Measurements from ENCODE around the gene KIAA0586.
"Not testable (repeated sequence)": the region's sequence is repeated elsewhere in the genome, so short reads cannot be mapped to it uniquely, and the experiment has no call there.

Gene KIAA0586

GRCh38 chr14:58566979-58567378 lies 139.5 kb downstream of the KIAA0586 start:
- no peak overlapping the region for H3K27ac ChIP-seq (ENCODE audit: low read length)
- H3K27me3 ChIP-seq (ENCODE audit: control insufficient read depth, insufficient read depth, low read length), result no peaks in the 10 kb centered on the region
- H3K4me1 ChIP-seq (ENCODE audit: control insufficient read depth, insufficient read depth, low read length), result no peaks in the 10 kb centered on the region
- no peak overlapping the region for H3K4me3 ChIP-seq (ENCODE audit: low read length)
- no peak for DNase-seq (ENCODE audit: low read depth, low spot score)
- H3K9me3 ChIP-seq (ENCODE audit: control insufficient read depth, insufficient read depth, low read length), result no peaks in the 10 kb centered on the region
- H3K36me3 ChIP-seq (ENCODE audit: control insufficient read depth, insufficient read depth, low read length), result no peaks in the 10 kb centered on the region
- no CpG with 5 or more reads among the region's 3 CpGs for WGBS (ENCODE audit: insufficient coverage, insufficient read length)

- Histone ChIP-seq H3K27ac (ENCODE audit: low read length) (no peak overlapping the region), H3K27me3 (ENCODE audit: control insufficient read depth, insufficient read depth, low read length) (no peaks in the 10 kb centered on the region), H3K4me1 (ENCODE audit: control insufficient read depth, insufficient read depth, low read length) (no peaks in the 10 kb centered on the region), H3K9me3 (ENCODE audit: control insufficient read depth, insufficient read depth, low read length) (no peaks in the 10 kb centered on the region), H3K4me3 (ENCODE audit: low read length) (no peak overlapping the region), H3K36me3 (ENCODE audit: control insufficient read depth, insufficient read depth, low read length) (no peaks in the 10 kb centered on the region)
- WGBS (ENCODE audit: insufficient coverage, insufficient read length), result no CpG with 5 or more reads among the region's 3 CpGs
- DNase-seq (ENCODE audit: low read depth, low spot score), result no peak
These were observed 140.8 kb downstream of the KIAA0586 start for GRCh38 chr14:58568322-58568721.

- H3K4me1 ChIP-seq (ENCODE audit: control insufficient read depth, insufficient read depth, low read length), result no peaks in the 10 kb centered on the region
- H3K27me3 ChIP-seq (ENCODE audit: control insufficient read depth, insufficient read depth, low read length), result no peaks in the 10 kb centered on the region
- H3K9me3 ChIP-seq (ENCODE audit: control insufficient read depth, insufficient read depth, low read length), result no peaks in the 10 kb centered on the region
- no peak overlapping the region for H3K27ac ChIP-seq (ENCODE audit: low read length)
- no peak overlapping the region for H3K4me3 ChIP-seq (ENCODE audit: low read length)
- DNase-seq (ENCODE audit: low read depth, low spot score), result no peak
- WGBS (ENCODE audit: insufficient coverage, insufficient read length), result no CpG with 5 or more reads among the region's 7 CpGs
- no peaks in the 10 kb centered on the region for H3K36me3 ChIP-seq (ENCODE audit: control insufficient read depth, insufficient read depth, low read length)
These were observed 143.7 kb downstream of the KIAA0586 start for GRCh38 chr14:58571256-58571655.

GRCh38 chr14:58571769-58572472 lies 144.4 kb downstream of the KIAA0586 start:
- H3K9me3 ChIP-seq (ENCODE audit: control insufficient read depth, insufficient read depth, low read length), result no peaks in the 10 kb centered on the region
- no peak overlapping the region for H3K4me3 ChIP-seq (ENCODE audit: low read length)
- no peaks in the 10 kb centered on the region for H3K27me3 ChIP-seq (ENCODE audit: control insufficient read depth, insufficient read depth, low read length)
- H3K27ac ChIP-seq (ENCODE audit: low read length), result no peak overlapping the region
- DNase-seq (ENCODE audit: low read depth, low spot score), result no peak
- no peaks in the 10 kb centered on the region for H3K4me1 ChIP-seq (ENCODE audit: control insufficient read depth, insufficient read depth, low read length)
- no peaks in the 10 kb centered on the region for H3K36me3 ChIP-seq (ENCODE audit: control insufficient read depth, insufficient read depth, low read length)
- no CpG with 5 or more reads among the region's 9 CpGs for WGBS (ENCODE audit: insufficient coverage, insufficient read length)

- Histone ChIP-seq H3K4me3 (ENCODE audit: low read length) (no peak overlapping the region), H3K27me3 (ENCODE audit: control insufficient read depth, insufficient read depth, low read length) (no peaks in the 10 kb centered on the region), H3K4me1 (ENCODE audit: control insufficient read depth, insufficient read depth, low read length) (no peaks in the 10 kb centered on the region), H3K27ac (ENCODE audit: low read length) (no peak overlapping the region), H3K36me3 (ENCODE audit: control insufficient read depth, insufficient read depth, low read length) (no peaks in the 10 kb centered on the region), H3K9me3 (ENCODE audit: control insufficient read depth, insufficient read depth, low read length) (no peaks in the 10 kb centered on the region)
- no peak for DNase-seq (ENCODE audit: low read depth, low spot score)
- WGBS (ENCODE audit: insufficient coverage, insufficient read length), result no CpG with 5 or more reads among the region's 1 CpG
These were observed 144.9 kb downstream of the KIAA0586 start for GRCh38 chr14:58572473-58572853.

- H3K4me3 ChIP-seq (ENCODE audit: low read length), result no peak overlapping the region
- no peak overlapping the region for H3K27ac ChIP-seq (ENCODE audit: low read length)
- no CpG with 5 or more reads among the region's 2 CpGs for WGBS (ENCODE audit: insufficient coverage, insufficient read length)
- no peaks in the 10 kb centered on the region for H3K9me3 ChIP-seq (ENCODE audit: control insufficient read depth, insufficient read depth, low read length)
- DNase-seq (ENCODE audit: low read depth, low spot score), result no peak
- H3K36me3 ChIP-seq (ENCODE audit: control insufficient read depth, insufficient read depth, low read length), result no peaks in the 10 kb centered on the region
- H3K27me3 ChIP-seq (ENCODE audit: control insufficient read depth, insufficient read depth, low read length), result no peaks in the 10 kb centered on the region
- no peaks in the 10 kb centered on the region for H3K4me1 ChIP-seq (ENCODE audit: control insufficient read depth, insufficient read depth, low read length)
These were observed 145.3 kb downstream of the KIAA0586 start for GRCh38 chr14:58572863-58573262.

- DNase-seq (ENCODE audit: low read depth, low spot score), result no peak
- no CpG with 5 or more reads among the region's 2 CpGs for WGBS (ENCODE audit: insufficient coverage, insufficient read length)
- no peaks in the 10 kb centered on the region for H3K36me3 ChIP-seq (ENCODE audit: control insufficient read depth, insufficient read depth, low read length)
- H3K9me3 ChIP-seq (ENCODE audit: control insufficient read depth, insufficient read depth, low read length), result no peaks in the 10 kb centered on the region
- H3K4me1 ChIP-seq (ENCODE audit: control insufficient read depth, insufficient read depth, low read length), result no peaks in the 10 kb centered on the region
- no peaks in the 10 kb centered on the region for H3K27me3 ChIP-seq (ENCODE audit: control insufficient read depth, insufficient read depth, low read length)
- no peak overlapping the region for H3K4me3 ChIP-seq (ENCODE audit: low read length)
- no peak overlapping the region for H3K27ac ChIP-seq (ENCODE audit: low read length)
These were observed 147.1 kb downstream of the KIAA0586 start for GRCh38 chr14:58574623-58575022.

- Histone ChIP-seq H3K27ac (ENCODE audit: low read length) (no peak overlapping the region), H3K36me3 (ENCODE audit: control insufficient read depth, insufficient read depth, low read length) (no peaks in the 10 kb centered on the region), H3K4me3 (ENCODE audit: low read length) (no peak overlapping the region), H3K27me3 (ENCODE audit: control insufficient read depth, insufficient read depth, low read length) (no peaks in the 10 kb centered on the region), H3K9me3 (ENCODE audit: control insufficient read depth, insufficient read depth, low read length) (no peaks in the 10 kb centered on the region), H3K4me1 (ENCODE audit: control insufficient read depth, insufficient read depth, low read length) (no peaks in the 10 kb centered on the region)
- no peak for DNase-seq (ENCODE audit: low read depth, low spot score)
- WGBS (ENCODE audit: insufficient coverage, insufficient read length), result no CpG with 5 or more reads among the region's 1 CpG
These were observed 148.4 kb downstream of the KIAA0586 start for GRCh38 chr14:58575956-58576355.

GRCh38 chr14:58580035-58580434 lies 152.5 kb downstream of the KIAA0586 start:
- H3K27ac ChIP-seq (ENCODE audit: low read length); H3K27me3 ChIP-seq (ENCODE audit: control insufficient read depth, insufficient read depth, low read length); H3K36me3 ChIP-seq (ENCODE audit: control insufficient read depth, insufficient read depth, low read length); H3K4me3 ChIP-seq (ENCODE audit: low read length); H3K4me1 ChIP-seq (ENCODE audit: control insufficient read depth, insufficient read depth, low read length); H3K9me3 ChIP-seq (ENCODE audit: control insufficient read depth, insufficient read depth, low read length); DNase-seq (ENCODE audit: low read depth, low spot score): not testable (repeated sequence)

GRCh38 chr14:58581389-58581788 lies 153.9 kb downstream of the KIAA0586 start:
- not testable (repeated sequence) for H3K4me1 ChIP-seq (ENCODE audit: control insufficient read depth, insufficient read depth, low read length); H3K27me3 ChIP-seq (ENCODE audit: control insufficient read depth, insufficient read depth, low read length); H3K27ac ChIP-seq (ENCODE audit: low read length); H3K9me3 ChIP-seq (ENCODE audit: control insufficient read depth, insufficient read depth, low read length); H3K4me3 ChIP-seq (ENCODE audit: low read length); DNase-seq (ENCODE audit: low read depth, low spot score); H3K36me3 ChIP-seq (ENCODE audit: control insufficient read depth, insufficient read depth, low read length)
- WGBS (ENCODE audit: insufficient coverage, insufficient read length), result no CpG with 5 or more reads among the region's 1 CpG

GRCh38 chr14:58584383-58584782 lies 156.9 kb downstream of the KIAA0586 start:
- H3K27me3 ChIP-seq (ENCODE audit: control insufficient read depth, insufficient read depth, low read length), result no peaks in the 10 kb centered on the region
- H3K4me3 ChIP-seq (ENCODE audit: low read length), result no peak overlapping the region
- H3K4me1 ChIP-seq (ENCODE audit: control insufficient read depth, insufficient read depth, low read length), result no peaks in the 10 kb centered on the region
- no peak overlapping the region for H3K27ac ChIP-seq (ENCODE audit: low read length)
- no peaks in the 10 kb centered on the region for H3K36me3 ChIP-seq (ENCODE audit: control insufficient read depth, insufficient read depth, low read length)
- DNase-seq (ENCODE audit: low read depth, low spot score), result no peak
- WGBS (ENCODE audit: insufficient coverage, insufficient read length), result no CpG with 5 or more reads among the region's 1 CpG
- no peaks in the 10 kb centered on the region for H3K9me3 ChIP-seq (ENCODE audit: control insufficient read depth, insufficient read depth, low read length)

Data from iPS DF 6.9 (cell line).